Measurements from ENCODE around the gene EVC2. TPM values are rescaled to one million over a fixed set of nuclear protein-coding genes. Genes with fewer than 3 reads are reported as not detected.

Gene EVC2
- total and polyA plus RNA-seq, 2 of the 4 experiments (the other 2 are of a cell fraction): 2.7 to 5.9 TPM

- H3K4ac ChIP-seq (ENCODE audit: low read depth, low read length): no peak overlapping the region
- DNase-seq (no peak), ATAC-seq (ENCODE audit: low read depth) (no peak)
- ChIA-PET CTCF (interaction anchor here (0.9 kb wide), 1 partner anchor 163 kb away, joined by 3 read pairs; no protein-coding TSS in a partner anchor), POLR2A (ENCODE audit: unreplicated experiment) (no interaction called here)
- no peak overlapping the region for H2AFZ ChIP-seq (replicated peaks; ENCODE audit: low read length, poor library complexity)
- H3K56ac ChIP-seq (ENCODE audit: extremely low read depth, insufficient read depth, low read length): no peak overlapping the region
- no peak overlapping the region for H2BK20ac ChIP-seq (ENCODE audit: low read depth, low read length)
- no peak overlapping the region for H2AK5ac ChIP-seq (ENCODE audit: low read depth, low read length)
- no peak overlapping the region for H2BK120ac ChIP-seq (ENCODE audit: low read depth, low read length)
- H4K5ac ChIP-seq (ENCODE audit: low read depth, low read length): no peak overlapping the region
- H3K27ac ChIP-seq (ENCODE audit: insufficient read depth, low read length): no peak overlapping the region
- no peak overlapping the region for H3K14ac ChIP-seq (replicated peaks; ENCODE audit: low read depth, low read length)
- peaks cover 6% of the 10 kb centered on the region for H3K9me1 ChIP-seq (ENCODE audit: insufficient read depth, low read length)
- H3K4me2 ChIP-seq (ENCODE audit: low read depth, low read length): no peak overlapping the region
- H3K23ac ChIP-seq (ENCODE audit: low read depth, low read length): no peak overlapping the region
- intact Hi-C loops (cut with micrococcal nuclease): no loop called here
- no peaks in the 10 kb centered on the region for H3K9me3 ChIP-seq (ENCODE audit: control insufficient read depth, insufficient read depth, low read length)
- no peak overlapping the region for H2BK15ac ChIP-seq (ENCODE audit: low read depth, low read length)
- no TSS peak for BruUV-seq (replicated peaks)
- dilution Hi-C loops (cut with HindIII; ENCODE audit: low sequenced_read_pairs, unreplicated experiment): no loop called here
- TF ChIP-seq RFX5 (IDR thresholded peaks at IDR 0.05; ENCODE audit: low read depth, low read length): no peak
- no peak for TF ChIP-seq MAFK (IDR thresholded peaks at IDR 0.05; ENCODE audit: low read depth, low read length)
- TF ChIP-seq, protein P1, sequence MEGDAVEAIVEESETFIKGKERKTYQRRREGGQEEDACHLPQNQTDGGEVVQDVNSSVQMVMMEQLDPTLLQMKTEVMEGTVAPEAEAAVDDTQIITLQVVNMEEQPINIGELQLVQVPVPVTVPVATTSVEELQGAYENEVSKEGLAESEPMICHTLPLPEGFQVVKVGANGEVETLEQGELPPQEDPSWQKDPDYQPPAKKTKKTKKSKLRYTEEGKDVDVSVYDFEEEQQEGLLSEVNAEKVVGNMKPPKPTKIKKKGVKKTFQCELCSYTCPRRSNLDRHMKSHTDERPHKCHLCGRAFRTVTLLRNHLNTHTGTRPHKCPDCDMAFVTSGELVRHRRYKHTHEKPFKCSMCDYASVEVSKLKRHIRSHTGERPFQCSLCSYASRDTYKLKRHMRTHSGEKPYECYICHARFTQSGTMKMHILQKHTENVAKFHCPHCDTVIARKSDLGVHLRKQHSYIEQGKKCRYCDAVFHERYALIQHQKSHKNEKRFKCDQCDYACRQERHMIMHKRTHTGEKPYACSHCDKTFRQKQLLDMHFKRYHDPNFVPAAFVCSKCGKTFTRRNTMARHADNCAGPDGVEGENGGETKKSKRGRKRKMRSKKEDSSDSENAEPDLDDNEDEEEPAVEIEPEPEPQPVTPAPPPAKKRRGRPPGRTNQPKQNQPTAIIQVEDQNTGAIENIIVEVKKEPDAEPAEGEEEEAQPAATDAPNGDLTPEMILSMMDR (conservative IDR thresholded peaks at IDR 0.05; ENCODE audit: low read depth, low read length): no peak
- no peak for TF ChIP-seq RAD21 (IDR thresholded peaks at IDR 0.05; ENCODE audit: low read length)
- no peak for TF ChIP-seq USF2 (IDR thresholded peaks at IDR 0.05; ENCODE audit: low read depth, low read length)
- no peak for TF ChIP-seq SMC3 (IDR thresholded peaks at IDR 0.05; ENCODE audit: low read depth, low read length)
- no peak for TF ChIP-seq MXI1 (IDR thresholded peaks at IDR 0.05; ENCODE audit: borderline replicate concordance, low read depth, low read length)
- no peak for TF ChIP-seq ELK1 (IDR thresholded peaks at IDR 0.05; ENCODE audit: borderline replicate concordance, low read depth, low read length)
- no peak for TF ChIP-seq FOS (IDR thresholded peaks at IDR 0.05; ENCODE audit: low read depth, low read length)
- no peak for TF ChIP-seq RCOR1 (IDR thresholded peaks at IDR 0.05; ENCODE audit: insufficient replicate concordance, low read length)
- H4K8ac ChIP-seq (ENCODE audit: low read depth in 2 of 2, low read length in 2 of 2): no peak overlapping the region
- no peak overlapping the region for H2AK9ac ChIP-seq (replicated peaks; ENCODE audit: low read depth, low read length, poor library complexity)
- no peak overlapping the region for H4K91ac ChIP-seq (ENCODE audit: insufficient read depth, low read depth, low read length)
- H3K18ac ChIP-seq (ENCODE audit: low read depth, low read length): no peak overlapping the region
- H3K4me3 ChIP-seq (ENCODE audit: insufficient read depth, low read depth, low read length): no peak overlapping the region
- no CpG with 5 or more reads among the region's 7 CpGs for WGBS, 2 experiments (ENCODE audit: extremely low coverage in 2 of 2, insufficient read length in 1 of 2)
- in situ Hi-C loops (cut with MboI; ENCODE audit: low sequenced_read_pairs): no loop called here
- no peaks in the 10 kb centered on the region for H3K27me3 ChIP-seq (ENCODE audit: control insufficient read depth, insufficient read depth, low read length)
- peaks cover 17% of the 10 kb centered on the region for H3K36me3 ChIP-seq (ENCODE audit: control insufficient read depth, insufficient read depth, low read length)
- H3K4me1 ChIP-seq (ENCODE audit: control insufficient read depth, insufficient read depth, low read length): no peaks in the 10 kb centered on the region
- H2BK5ac ChIP-seq (ENCODE audit: low read depth, low read length, poor library complexity, severe bottlenecking): no peak overlapping the region
- H3K9ac ChIP-seq (ENCODE audit: low read depth, low read length): no peak overlapping the region
- H4K20me1 ChIP-seq (ENCODE audit: insufficient read depth, low read length): no peaks in the 10 kb centered on the region
- H3K79me1 ChIP-seq (ENCODE audit: low read depth in 1 of 2, low read length in 2 of 2): no peaks in the 10 kb centered on the region; a peak in 1 of 4 replicates
Observed at GRCh38 chr4:5647351-5647750, 61.0 kb downstream of the EVC2 start.

Data from IMR-90 (cell line).